ENCODE measurements around the gene CDC42EP1. TPM values are rescaled to one million over a fixed set of nuclear protein-coding genes. Genes with fewer than 3 reads are reported as not detected.

The CDC42EP1 gene
- total RNA-seq, 1 donor from 2014 or later: 98.1 TPM

DNA sequence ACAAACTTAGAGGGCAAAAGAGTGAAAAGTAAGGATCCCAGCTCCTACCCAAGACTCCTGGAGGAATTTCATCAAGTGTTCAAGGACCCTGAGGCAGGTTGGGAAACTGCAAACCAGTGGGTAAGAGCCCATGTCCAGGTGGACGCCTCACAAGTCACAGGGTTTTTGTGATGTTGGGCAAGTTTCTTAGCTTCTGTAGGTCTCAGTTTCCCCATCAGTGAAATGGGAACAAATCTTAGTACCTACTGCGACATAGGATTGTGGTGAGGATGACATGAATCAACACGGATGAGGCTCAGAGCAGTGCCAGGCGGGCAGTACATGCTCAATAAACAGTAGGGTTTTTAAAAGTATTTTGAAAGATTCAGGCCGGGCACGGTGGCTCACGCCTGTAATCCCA is 17.3 kb upstream of the CDC42EP1 start:
- H3K36me3 ChIP-seq (ENCODE audit: control insufficient read depth, insufficient read depth, low read length): no peaks in the 10 kb centered on the region
- no peak overlapping the region for H3K4me3 ChIP-seq (ENCODE audit: low read depth, low read length)
- no peaks in the 10 kb centered on the region for H3K27me3 ChIP-seq (ENCODE audit: control insufficient read depth, insufficient read depth, low read length)
- TF ChIP-seq, protein P1, sequence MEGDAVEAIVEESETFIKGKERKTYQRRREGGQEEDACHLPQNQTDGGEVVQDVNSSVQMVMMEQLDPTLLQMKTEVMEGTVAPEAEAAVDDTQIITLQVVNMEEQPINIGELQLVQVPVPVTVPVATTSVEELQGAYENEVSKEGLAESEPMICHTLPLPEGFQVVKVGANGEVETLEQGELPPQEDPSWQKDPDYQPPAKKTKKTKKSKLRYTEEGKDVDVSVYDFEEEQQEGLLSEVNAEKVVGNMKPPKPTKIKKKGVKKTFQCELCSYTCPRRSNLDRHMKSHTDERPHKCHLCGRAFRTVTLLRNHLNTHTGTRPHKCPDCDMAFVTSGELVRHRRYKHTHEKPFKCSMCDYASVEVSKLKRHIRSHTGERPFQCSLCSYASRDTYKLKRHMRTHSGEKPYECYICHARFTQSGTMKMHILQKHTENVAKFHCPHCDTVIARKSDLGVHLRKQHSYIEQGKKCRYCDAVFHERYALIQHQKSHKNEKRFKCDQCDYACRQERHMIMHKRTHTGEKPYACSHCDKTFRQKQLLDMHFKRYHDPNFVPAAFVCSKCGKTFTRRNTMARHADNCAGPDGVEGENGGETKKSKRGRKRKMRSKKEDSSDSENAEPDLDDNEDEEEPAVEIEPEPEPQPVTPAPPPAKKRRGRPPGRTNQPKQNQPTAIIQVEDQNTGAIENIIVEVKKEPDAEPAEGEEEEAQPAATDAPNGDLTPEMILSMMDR (IDR thresholded peaks at IDR 0.05; ENCODE audit: insufficient read depth, low read length, poor library complexity, severe bottlenecking): no peak
- no peak for DNase-seq (ENCODE audit: low read depth)

DNA sequence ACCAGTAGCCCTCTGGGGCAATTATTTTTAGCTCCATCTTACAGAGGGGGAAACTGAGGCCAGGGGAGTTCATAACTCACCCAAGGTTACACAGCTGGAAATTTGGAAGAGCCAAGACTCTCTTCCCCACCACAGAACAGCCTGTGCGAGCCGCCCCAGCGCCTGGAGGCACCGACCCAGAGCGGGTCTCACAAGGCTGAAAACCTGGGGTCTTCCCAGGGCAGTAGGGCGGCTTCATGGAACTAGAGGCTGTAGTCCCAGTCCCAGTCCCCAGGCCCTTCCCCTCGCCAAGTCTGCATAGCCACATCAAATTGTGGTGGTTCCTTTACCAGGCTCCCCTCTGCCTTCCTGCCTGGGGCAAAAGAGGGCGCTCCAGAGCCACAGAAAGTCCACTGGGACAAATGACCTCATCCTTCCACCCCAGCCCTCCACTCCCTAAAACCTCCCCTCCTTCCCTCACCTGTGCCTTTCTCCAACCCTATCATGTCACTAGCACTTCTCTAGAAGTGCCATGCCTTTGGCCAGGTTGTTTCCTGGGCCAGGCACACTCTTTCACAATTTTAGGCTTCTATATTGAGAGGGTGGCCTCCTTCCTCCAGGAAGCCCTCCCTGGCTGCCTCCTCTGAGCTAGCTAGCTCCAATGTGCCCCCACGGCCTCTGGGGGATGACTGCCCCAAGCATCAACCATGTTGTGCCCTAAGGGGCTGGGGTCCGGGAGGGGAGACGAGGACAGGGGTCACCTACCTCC is 15.2 kb upstream of the CDC42EP1 start:
- H3K36me3 ChIP-seq (ENCODE audit: control insufficient read depth, insufficient read depth, low read length): no peaks in the 10 kb centered on the region
- no peaks in the 10 kb centered on the region for H3K27me3 ChIP-seq (ENCODE audit: control insufficient read depth, insufficient read depth, low read length)
- H3K4me3 ChIP-seq (ENCODE audit: low read depth, low read length): no peak overlapping the region
- TF ChIP-seq, protein P1 (IDR thresholded peaks at IDR 0.05; ENCODE audit: insufficient read depth, low read length, poor library complexity, severe bottlenecking): peak; percentile 86
- no peak for DNase-seq (ENCODE audit: low read depth)

DNA sequence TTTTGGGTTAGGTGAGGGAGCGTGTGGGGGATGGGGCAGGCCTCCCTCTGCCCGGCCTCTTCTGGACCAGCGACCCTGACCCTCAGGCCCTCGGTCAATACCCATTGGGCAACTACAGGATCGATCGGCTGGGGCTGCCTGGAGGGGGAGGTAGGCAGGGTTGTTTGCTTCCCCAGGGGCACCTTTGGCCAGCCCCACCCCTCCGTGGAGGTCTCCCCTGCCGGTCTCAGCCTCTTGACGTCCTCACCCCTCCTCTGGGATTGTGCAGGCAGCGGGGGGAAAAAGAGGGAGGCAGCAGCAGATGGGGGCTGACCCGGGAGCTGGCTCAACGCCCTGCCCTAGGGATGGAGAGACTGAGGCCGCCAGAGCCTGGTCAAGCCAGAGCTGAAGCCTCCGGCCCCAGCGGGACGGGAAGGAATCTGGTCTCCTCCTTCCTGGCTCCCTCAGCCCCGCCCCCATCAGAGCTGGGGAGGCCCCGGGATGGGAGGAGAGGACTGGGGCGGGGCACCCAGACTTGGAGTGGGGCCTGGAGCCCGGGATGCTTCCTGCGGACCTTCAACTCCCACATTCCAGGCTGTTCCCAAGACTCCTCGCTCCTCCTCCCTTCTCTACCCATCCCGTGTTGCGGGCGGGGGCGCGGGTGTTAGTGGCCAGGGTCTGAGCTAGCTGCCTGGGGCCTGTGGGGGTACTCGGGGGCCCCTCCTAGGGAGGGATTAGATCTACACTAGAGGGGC is 14.4 kb upstream of the CDC42EP1 start:
- no peaks in the 10 kb centered on the region for H3K27me3 ChIP-seq (ENCODE audit: control insufficient read depth, insufficient read depth, low read length)
- H3K36me3 ChIP-seq (ENCODE audit: control insufficient read depth, insufficient read depth, low read length): no peaks in the 10 kb centered on the region
- no peak for DNase-seq (ENCODE audit: low read depth)
- TF ChIP-seq, protein P1 (IDR thresholded peaks at IDR 0.05; ENCODE audit: insufficient read depth, low read length, poor library complexity, severe bottlenecking): no peak
- H3K4me3 ChIP-seq (ENCODE audit: low read depth, low read length): peak overlapping the region; percentile 10

DNA sequence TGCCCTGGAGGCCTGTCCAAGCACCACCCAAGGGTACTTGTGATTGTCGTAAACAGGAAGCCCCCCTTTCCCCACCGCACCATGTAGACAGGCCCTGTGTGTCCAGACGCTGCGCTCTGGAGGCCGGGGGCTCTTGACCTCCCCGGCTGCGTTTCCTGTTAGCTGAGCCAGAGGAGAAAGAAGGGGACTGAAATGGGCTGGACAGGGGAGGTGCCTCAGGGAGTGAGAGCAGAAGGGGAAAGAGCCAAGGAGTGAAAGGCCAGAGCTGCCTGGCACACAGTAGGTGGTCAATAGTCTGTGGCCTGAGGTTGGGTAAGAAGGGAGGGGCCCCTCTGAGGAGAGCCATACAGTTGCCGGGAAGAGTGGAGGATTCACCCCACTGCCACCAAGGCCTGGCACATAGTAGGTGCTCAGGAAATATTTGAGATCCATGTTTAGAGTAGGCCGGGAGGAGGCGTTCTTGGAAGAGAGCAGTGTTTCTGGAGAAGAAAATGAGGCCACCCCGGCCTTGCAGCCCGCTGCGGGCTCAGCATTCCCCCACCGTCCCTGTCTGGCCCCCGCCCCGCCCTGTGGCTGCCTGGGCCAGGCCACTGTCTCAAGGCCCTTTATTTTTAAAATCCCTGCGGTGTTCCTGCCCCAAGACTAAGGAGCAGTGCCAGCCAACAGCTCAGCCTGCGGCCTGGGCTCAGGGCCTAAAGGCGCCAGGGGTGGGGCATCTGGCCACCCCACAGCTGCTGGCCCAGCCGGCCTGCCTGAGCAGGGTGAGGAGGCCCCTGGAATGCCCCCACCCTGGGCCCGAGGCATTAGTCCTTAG is 13.6 kb upstream of the CDC42EP1 start:
- TF ChIP-seq, protein P1 (IDR thresholded peaks at IDR 0.05; ENCODE audit: insufficient read depth, low read length, poor library complexity, severe bottlenecking): no peak
- DNase-seq (ENCODE audit: low read depth): no peak
- Histone ChIP-seq H3K27me3 (ENCODE audit: control insufficient read depth, insufficient read depth, low read length) (no peaks in the 10 kb centered on the region), H3K4me3 (ENCODE audit: low read depth, low read length) (no peak overlapping the region), H3K36me3 (ENCODE audit: control insufficient read depth, insufficient read depth, low read length) (no peaks in the 10 kb centered on the region)

DNA sequence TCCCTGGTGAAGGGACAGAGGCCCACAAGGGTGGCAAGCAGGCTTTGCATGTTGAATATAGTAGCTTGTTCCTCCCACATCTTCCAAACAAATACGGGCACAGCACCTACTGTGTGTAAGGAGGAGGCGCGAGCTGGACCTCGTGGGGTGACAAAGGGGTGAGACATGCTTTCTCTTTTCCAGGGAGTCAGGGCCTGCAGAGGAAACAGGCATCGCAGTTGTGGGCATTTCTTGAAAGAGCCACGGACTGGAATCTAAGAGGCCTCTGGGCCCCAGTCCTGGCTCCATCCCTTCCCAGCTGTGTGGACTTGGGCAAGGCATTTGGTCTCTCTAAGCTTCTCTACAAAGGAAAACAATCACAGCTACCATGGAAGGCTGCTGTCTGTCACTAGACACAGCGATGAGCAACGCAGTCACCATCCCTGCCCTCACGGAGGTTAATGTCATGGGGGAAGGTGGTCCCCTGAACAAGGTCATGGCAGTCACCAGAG is 13.0 kb upstream of the CDC42EP1 start:
- no peak overlapping the region for H3K4me3 ChIP-seq (ENCODE audit: low read depth, low read length)
- no peak for DNase-seq (ENCODE audit: low read depth)
- no peaks in the 10 kb centered on the region for H3K36me3 ChIP-seq (ENCODE audit: control insufficient read depth, insufficient read depth, low read length)
- TF ChIP-seq, protein P1 (IDR thresholded peaks at IDR 0.05; ENCODE audit: insufficient read depth, low read length, poor library complexity, severe bottlenecking): no peak
- H3K27me3 ChIP-seq (ENCODE audit: control insufficient read depth, insufficient read depth, low read length): no peaks in the 10 kb centered on the region
